ENCODE data around the gene ATP6V0A1. TPM values are rescaled to one million over a fixed set of nuclear protein-coding genes. Genes with fewer than 3 reads are reported as not detected.
A peak's percentile ranks its signal among the peaks of the same experiment; 100 is the strongest.
"Not testable (repeated sequence)": the region's sequence is repeated elsewhere in the genome, so short reads cannot be mapped to it uniquely, and the experiment has no call there.

Gene ATP6V0A1
- total and polyA plus RNA-seq, 8 donors, result 22.8 to 55.9 (median 33.2) TPM

DNA sequence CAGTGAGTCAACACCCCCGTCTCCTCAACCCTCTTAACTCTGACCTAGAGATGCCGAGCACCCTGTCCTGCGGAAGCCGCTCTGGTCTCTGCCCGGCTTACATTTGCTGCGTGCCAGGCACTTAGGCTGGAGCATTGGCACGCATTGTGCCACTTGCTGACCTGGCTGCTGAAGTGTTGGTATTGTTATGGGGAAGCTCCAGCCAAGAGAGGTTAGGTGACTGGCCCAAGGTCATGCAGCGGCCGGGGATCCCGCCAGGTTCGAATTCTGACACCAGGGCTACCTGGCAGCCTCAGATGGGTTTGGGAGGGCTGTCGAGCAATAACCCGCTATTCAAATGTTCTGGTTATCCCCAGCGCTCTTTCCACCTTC, 89.0 kb downstream of the ATP6V0A1 start:
- peak overlapping the region in 2 of 4 donors; percentile 33 to 48 for H3K4me3 ChIP-seq
- WGBS, 2 donors, result 40 to 41% methylated on average over 14 of the region's 14 CpGs
- TF ChIP-seq, protein P1, sequence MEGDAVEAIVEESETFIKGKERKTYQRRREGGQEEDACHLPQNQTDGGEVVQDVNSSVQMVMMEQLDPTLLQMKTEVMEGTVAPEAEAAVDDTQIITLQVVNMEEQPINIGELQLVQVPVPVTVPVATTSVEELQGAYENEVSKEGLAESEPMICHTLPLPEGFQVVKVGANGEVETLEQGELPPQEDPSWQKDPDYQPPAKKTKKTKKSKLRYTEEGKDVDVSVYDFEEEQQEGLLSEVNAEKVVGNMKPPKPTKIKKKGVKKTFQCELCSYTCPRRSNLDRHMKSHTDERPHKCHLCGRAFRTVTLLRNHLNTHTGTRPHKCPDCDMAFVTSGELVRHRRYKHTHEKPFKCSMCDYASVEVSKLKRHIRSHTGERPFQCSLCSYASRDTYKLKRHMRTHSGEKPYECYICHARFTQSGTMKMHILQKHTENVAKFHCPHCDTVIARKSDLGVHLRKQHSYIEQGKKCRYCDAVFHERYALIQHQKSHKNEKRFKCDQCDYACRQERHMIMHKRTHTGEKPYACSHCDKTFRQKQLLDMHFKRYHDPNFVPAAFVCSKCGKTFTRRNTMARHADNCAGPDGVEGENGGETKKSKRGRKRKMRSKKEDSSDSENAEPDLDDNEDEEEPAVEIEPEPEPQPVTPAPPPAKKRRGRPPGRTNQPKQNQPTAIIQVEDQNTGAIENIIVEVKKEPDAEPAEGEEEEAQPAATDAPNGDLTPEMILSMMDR (IDR thresholded peaks at IDR 0.05), result no peak
- H3K27ac ChIP-seq, result no peak overlapping the region
- peak; percentile 29 to 59 (median 40) for ATAC-seq
- H3K9me3 ChIP-seq, result no peaks in the 10 kb centered on the region
- intact Hi-C loops (cut with DNase I), result no loop called here
- DNase-seq, result peak in 1 of 6 donors; percentile 54
- FAIRE-seq, result no peak
- peaks cover 0 to 4% (median 0%) of the 10 kb centered on the region in 3 donors for H3K36me3 ChIP-seq
- H3K4me1 ChIP-seq, result peaks cover 0 to 3% (median 3%) of the 10 kb centered on the region in 3 donors
- H3K27me3 ChIP-seq, result no peaks in the 10 kb centered on the region

DNA sequence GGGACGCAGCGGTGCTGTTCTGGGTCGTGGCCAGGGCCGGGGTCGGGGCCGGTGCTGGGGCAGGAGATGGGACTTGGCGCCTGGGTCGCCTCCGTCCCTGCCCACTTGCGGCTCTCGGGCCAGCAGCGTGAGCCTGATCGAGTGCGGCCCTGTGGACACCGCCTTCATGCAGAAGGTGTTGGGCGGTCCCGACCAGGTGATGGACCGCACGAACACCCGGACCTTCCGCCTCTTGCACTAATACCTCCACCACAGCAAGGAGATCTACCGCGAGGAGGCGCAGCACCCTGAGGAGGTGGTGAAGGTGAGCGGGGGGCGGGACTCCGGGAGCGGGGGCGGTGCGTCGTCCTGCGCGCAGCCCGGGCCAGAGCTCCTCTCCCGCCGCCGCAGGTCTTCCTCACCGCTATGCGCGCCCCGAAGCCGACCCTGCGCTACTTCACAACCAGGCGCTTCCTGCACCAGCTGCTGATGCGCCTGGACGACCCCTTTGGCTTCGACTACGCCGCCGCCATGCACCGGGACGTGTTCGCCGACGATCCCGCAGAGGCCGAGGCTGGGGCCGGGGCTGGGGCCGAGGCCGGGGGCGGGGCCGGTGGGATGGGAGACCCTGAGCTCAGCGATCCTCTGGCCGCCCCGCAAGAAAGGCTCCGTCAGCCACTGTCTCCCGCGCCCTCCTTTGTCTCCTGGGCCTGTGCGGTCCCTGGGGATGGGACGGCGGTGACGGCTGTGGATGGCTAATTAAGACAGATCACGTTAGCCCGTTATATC, 89.6 kb downstream of the ATP6V0A1 start:
- ATAC-seq (peak; percentile 87 to 97 (median 92)), DNase-seq (peak; percentile 87 to 95 (median 91)), FAIRE-seq (no peak)
- peaks cover 0 to 3% (median 0%) of the 10 kb centered on the region in 3 donors for H3K36me3 ChIP-seq
- intact Hi-C loops (cut with DNase I), result no loop called here
- H3K27ac ChIP-seq, result no peak overlapping the region
- 7 to 8% methylated on average over 68 to 74 of the region's 74 CpGs for WGBS, 2 donors
- H3K4me1 ChIP-seq, result peaks cover 0 to 3% (median 3%) of the 10 kb centered on the region in 3 donors
- no peaks in the 10 kb centered on the region for H3K27me3 ChIP-seq
- H3K9me3 ChIP-seq, result no peaks in the 10 kb centered on the region
- H3K4me3 ChIP-seq, result peak overlapping the region; percentile 8 to 48 (median 24)
- TF ChIP-seq, protein P1 (IDR thresholded peaks at IDR 0.05), result peak; percentile 34 to 43 (median 38)

DNA sequence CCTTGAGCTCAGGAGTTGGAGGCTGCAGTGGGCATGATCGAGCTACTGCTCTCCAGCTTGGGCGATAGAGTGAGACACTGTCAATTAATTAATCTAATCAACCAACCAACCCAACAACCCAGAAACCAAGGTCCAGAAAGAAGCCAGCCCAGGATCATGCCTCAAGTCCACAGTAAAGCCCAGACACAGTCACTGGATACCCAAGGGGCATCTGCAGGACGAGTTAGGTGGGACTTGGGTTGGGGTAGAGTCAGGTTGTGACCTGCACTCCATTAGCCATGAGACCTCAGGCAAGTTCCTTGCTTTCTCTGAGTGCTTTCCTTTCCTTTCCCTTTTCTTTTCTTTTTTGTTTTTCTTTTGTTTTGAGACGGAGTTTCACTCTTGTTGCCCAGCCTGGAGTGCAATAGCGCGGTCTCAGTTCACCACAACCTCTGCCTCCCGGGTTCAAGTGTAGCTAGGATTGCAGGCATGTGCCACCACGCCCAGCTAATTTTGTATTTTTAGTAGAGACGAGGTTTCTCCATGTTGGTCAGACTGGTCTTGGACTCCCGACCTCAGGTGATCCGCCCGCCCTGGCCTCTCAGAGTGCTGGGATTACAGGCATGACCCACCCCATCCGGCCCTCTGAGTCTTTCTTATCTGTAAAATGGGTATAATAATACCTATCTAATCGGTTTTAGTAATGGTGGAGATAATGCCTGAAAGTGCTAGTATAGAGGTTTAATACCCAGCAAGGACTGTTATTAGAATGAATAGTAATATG, 90.5 kb downstream of the ATP6V0A1 start:
- intact Hi-C loops (cut with DNase I), result no loop called here
- 65 to 68% methylated on average over 14 of the region's 14 CpGs for WGBS, 2 donors

GRCh38 chr17:42552736-42553135, 94.1 kb downstream of the ATP6V0A1 start, which contains the start of gene HSD17B1:
TSS of gene HSD17B1 (plus strand) at chr17:42552923. CDS start at chr17:42552934, 11 bp downstream.
- H3K36me3 ChIP-seq; H3K27me3 ChIP-seq; H3K9me3 ChIP-seq; H3K27ac ChIP-seq; DNase-seq; H3K4me1 ChIP-seq; ATAC-seq; intact Hi-C loops (cut with DNase I); FAIRE-seq: not testable (repeated sequence)
- peak within 1 kb of the TSS in 2 of 4 donors; percentile 70 to 77 for H3K4me3 ChIP-seq
- WGBS, 2 donors, result 85 to 92% methylated on average over 14 to 15 of the region's 15 CpGs

More for the DNA sequence above, 90.5 kb downstream of the ATP6V0A1 start:
- H3K27me3 ChIP-seq, result no peaks in the 10 kb centered on the region
- no peaks in the 10 kb centered on the region for H3K9me3 ChIP-seq
- TF ChIP-seq, protein P1 (IDR thresholded peaks at IDR 0.05), result no peak
- peaks cover 0 to 3% (median 3%) of the 10 kb centered on the region in 3 donors for H3K4me1 ChIP-seq
- ATAC-seq (no peak), DNase-seq (no peak), FAIRE-seq (no peak)
- H3K27ac ChIP-seq, result no peak overlapping the region
- no peak overlapping the region for H3K4me3 ChIP-seq
- no peaks in the 10 kb centered on the region for H3K36me3 ChIP-seq

GRCh38 chr17:42553161-42553818, 94.6 kb downstream of the ATP6V0A1 start:
- no peaks in the 10 kb centered on the region for H3K9me3 ChIP-seq
- no peaks in the 10 kb centered on the region for H3K36me3 ChIP-seq
- 79 to 80% methylated on average over 43 to 45 of the region's 45 CpGs for WGBS, 2 donors
- FAIRE-seq (no peak), DNase-seq (peak in 1 of 6 donors; percentile 81), ATAC-seq (peak in 1 of 4 donors; percentile 1)
- no peak overlapping the region for H3K27ac ChIP-seq
- no peaks in the 10 kb centered on the region for H3K27me3 ChIP-seq
- intact Hi-C loops (cut with DNase I), result no loop called here
- peak overlapping the region in 2 of 4 donors; percentile 70 to 77 for H3K4me3 ChIP-seq
- H3K4me1 ChIP-seq, result peaks cover 0 to 6% (median 0%) of the 10 kb centered on the region in 3 donors
- TF ChIP-seq, protein P1 (IDR thresholded peaks at IDR 0.05), result no peak

Data from pancreas (tissue), 10 donors.